ENCODE results near the gene SMG7.
"Not testable (repeated sequence)": the region's sequence is repeated elsewhere in the genome, so short reads cannot be mapped to it uniquely, and the experiment has no call there.

The SMG7 gene

DNA sequence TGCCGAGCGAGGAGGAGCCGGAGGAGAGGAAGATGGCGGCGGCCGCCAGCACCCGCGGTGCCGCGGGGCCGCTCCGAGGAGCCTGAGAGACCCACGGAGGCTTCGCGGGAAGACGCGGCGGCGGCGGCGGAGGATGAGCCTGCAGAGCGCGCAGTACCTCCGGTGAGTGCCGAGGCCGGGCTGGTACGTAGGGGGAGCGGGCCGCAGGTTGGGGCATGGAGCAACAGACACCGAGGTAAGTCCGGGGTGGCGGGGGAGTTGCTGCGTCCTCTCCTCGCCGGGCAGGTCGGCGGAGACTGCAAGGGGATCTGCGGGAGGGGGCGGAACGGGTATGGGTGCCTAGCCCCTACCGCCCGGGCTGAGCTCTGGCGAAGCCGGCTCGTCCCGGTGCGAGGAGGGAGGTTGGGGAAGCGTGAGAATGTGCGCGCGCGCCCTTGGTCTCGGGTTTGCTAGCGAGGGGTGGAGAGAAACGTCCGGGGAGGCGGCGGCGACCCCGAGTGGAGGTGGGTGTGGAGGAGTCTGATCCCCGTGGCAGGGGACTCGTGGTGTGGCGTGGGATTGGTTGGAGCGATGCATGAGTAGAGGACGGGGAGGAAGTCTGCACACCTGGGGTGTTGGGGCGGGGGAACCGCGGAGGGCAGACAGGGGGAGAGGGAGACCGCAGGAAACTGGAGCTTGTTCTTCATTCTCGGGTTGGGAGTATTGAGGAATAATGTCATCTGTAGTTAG is at the start of gene SMG7:
Gene SMG7, plus strand, starts transcription at position 12 of the 729 bp plus-strand sequence. Its CDS starts 122 bp downstream, at position 134.
- DNase-seq = peak; percentile 34 to 50 (median 38)

- DNase-seq = no peak
Measured at GRCh38 chr1:183423541-183423940, 48.8 kb upstream of the SMG7 start.

- DNase-seq = no peak
Measured at GRCh38 chr1:183424691-183425090, 47.6 kb upstream of the SMG7 start.

- not testable (repeated sequence) for DNase-seq
Measured at GRCh38 chr1:183427591-183427990, 44.7 kb upstream of the SMG7 start.

GRCh38 chr1:183431840-183432547 is 40.3 kb upstream of the SMG7 start:
- DNase-seq = no peak

GRCh38 chr1:183432548-183432875 is 39.8 kb upstream of the SMG7 start:
- no peak for DNase-seq

- DNase-seq = no peak
Measured at GRCh38 chr1:183433703-183434102, 38.6 kb upstream of the SMG7 start.

DNA sequence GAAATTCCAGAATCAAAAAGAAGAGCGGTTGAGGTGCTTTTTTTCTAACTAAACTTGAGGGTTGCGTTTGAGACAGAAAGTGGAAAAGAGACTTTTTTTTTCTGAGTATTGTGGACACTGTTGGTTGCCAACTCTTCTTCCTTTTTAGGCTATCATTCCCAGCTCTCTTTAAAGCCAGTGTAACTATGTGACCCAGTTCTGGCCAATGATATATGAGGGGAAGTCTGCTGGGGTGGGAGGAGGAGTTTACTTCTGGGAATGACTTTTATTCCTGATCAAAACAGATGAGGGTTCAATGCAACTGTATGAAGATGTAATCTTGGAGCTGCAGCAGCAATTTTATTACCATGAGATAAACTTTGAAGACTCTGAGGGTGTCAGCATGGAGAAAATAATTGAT is 36.8 kb upstream of the SMG7 start:
- no peak for DNase-seq

GRCh38 chr1:183438060-183438459 is 34.2 kb upstream of the SMG7 start:
- DNase-seq = no peak

DNA sequence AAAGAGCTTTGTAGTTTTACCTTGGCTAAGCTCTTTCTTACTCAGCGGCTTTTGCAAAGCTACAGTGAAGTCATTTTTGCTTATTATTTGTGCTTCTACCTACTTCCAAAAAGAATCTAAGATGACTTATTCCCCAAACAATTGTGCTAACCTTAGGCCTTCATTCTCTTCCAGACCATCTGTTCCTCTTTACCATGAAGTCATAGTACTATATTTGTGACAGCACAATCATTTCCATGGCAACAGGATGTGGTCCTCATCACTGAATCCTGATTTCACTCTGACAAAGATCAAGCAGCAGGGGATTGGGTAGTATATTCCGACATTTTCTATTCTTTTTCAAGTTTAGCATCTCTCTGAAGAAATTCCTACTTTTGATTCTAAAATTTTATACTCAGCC is 29.3 kb upstream of the SMG7 start:
- no peak for DNase-seq

DNA sequence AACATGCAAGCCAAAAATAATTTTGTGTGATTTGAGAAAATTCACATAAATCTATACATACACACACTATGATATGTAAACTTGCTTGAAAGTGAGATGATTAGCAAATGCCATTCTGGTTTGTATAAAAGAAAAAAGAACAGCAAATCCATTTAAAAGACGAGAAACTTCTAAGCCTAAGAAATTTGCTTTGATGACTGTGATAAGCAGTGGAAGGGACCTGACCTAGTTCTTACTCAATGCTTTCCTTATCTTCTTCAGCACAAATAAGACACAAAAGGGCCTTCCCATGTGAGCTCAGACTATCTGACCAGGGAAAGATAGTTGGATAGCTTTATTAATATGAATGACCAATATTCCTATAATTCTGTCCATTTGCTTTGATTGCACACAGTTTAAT is 28.8 kb upstream of the SMG7 start:
- DNase-seq = no peak

DNA sequence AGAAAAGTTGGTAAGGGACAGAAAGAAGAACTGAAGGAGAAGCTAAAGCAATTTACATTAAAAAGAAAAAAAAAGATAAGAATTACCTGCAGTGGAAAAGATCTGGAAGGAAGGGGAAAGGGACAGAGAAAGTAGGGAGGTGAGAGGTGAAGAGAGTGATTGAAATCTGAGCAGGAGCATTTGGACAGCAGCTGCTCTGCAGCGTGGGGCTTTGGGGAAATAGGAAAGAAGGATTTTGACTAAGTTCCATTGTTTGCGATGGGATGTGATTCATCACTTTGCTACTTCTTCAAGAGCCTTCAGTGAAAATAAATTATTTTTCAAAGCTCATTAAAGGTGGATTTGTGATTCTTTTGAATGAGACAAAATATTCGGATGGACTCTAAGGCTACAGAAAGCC is 28.1 kb upstream of the SMG7 start:
- DNase-seq = no peak

DNA sequence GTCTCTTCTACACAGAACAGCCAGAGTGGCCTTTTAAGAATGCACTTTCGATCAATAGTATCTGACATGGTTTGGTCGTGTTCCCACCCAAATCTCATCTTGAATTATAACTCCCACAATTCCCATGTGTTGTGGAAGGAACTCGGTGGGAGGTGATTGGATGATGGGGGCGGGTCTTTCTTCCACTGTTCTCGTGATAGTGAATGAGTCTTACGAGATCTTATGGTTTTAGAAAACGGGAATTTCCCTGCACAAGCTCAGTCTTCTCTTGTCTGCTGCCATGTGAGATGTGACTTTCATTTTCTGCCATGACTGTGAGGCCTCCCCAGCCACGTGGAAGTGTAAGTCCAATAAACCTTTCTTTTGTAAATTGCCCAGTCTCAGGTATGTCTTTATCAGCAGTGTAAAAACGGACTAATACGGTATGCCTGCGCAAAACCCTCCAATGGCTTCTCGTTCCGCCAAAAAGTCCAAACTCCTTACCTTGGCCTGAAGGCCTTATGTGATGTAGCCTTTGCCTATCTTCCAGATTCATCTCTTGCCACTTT is 23.0 kb upstream of the SMG7 start:
- no peak for DNase-seq

GRCh38 chr1:183450093-183450492 is 22.2 kb upstream of the SMG7 start:
- DNase-seq = no peak

DNA sequence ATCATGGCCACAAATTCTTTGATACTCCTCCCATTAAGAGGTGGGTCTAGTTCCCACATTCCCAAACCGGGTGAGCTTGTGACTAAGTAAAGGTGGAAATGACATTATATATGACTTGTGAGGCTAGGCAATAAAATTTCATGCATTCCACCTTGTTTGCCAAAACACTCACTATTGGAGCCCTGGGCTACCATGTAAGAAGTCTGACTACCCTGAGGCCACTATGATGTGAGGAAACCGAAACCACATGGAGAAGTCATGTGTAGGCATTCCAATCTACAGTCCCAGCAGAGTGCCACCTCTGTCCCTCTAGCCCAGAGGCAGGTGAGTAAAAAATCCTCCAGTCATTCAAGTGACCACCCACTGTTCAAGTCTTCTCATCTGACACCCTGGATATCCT is 17.9 kb upstream of the SMG7 start:
- DNase-seq = no peak

DNA sequence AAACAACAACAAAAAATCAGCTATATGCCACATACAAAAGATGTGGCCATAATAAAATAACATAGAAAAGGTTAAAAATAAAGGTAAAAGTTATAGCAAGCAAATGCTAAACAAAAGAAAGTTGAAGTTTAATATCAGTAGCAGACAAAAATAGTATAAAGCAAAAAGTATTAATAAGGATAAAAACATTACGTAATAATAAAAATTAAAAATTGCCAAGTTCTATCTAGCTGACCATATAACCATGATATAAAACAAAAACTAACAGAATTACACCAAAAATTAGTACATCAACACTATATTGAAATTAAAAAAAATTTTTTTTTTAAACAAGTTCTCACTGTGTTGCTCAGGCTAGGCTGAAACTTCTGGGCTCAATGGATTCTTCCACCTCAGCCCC is 15.5 kb upstream of the SMG7 start:
- no peak for DNase-seq

DNA sequence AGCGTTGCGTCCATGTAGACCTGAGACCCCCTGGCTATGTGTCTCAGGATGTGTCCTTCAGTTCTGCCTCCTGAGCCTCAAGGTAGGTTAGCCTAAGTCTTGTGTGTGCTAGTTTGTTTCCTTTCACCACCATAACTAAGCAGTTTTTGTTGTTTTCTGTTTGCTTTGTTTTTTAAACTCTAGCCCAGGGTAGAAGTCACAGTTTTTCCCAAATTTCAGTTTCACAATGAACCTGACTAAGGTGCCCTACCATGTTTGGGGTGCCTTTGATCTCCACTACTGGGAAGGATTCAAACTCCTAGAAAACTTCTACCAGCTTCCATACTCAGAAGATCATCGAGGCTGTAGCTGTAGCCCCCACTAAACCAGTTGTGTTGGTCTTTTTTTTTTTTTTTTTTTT is 14.8 kb upstream of the SMG7 start:
- DNase-seq = no peak

DNA sequence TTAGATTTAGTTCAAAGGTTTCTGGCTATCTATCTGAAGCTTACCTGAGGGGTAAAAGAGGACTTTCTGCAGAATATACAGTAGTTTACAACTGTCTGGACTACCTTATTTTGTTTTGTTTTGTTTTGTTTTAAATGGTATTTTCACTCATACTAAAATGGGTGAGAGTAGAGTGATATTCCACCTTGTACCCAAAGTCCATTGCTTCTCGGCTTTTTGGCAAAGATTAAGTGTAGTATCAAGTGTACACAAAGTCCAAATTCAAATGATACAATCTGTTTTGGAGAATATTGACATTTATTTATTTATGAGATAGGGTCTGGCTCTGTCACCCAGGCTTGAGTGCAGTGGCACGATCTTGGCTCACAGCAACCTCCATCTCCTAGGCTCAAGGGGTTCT is 11.7 kb upstream of the SMG7 start:
- DNase-seq = no peak

DNA sequence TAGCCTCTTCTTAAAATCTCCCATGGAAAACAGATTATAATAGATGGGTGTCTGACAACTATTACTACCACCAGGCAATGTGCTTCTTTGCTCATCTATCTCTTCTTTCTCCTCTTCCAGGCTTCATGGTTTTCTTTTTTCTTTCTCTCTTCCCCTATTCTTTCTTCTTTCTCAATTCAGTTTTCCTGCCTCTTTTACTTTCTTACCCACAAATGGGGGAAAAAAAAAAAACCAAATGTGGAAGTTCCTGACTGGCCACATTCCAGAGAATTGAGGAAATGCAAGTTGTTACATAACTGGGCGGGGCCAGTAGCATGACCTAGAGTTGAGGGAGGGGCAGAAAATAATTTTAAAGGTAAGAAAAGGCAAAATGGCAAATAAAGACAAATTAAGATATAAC is 10.9 kb upstream of the SMG7 start:
- no peak for DNase-seq

DNA sequence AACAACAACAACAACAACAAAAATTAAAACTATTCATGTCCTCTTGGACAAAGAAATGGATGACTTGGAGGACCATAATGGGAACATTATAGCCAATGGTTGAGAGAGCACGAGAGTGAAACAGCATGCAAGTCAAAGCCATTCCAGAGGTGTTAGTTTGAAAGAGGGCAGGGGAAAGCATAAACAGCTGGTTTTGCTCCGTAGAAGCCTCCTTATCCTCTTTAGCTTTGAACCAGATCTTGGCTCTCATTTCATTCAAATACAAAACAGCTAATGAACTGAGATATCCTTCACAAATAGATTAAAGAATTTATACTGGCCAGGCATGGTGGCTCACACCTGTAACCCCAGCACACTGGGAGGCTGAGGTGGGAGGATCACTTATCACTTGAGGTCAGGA is 8.7 kb upstream of the SMG7 start:
- no peak for DNase-seq

- no peak for DNase-seq
Measured at GRCh38 chr1:183466781-183467180, 5.5 kb upstream of the SMG7 start.

GRCh38 chr1:183467687-183468086 is 4.6 kb upstream of the SMG7 start:
- DNase-seq = no peak

GRCh38 chr1:183470147-183470960 is 1.9 kb upstream of the SMG7 start:
- peak; percentile 65 to 85 (median 76) for DNase-seq
